Measurements from ENCODE around the gene SLC6A8. TPM values are rescaled to one million over a fixed set of nuclear protein-coding genes. Genes with fewer than 3 reads are reported as not detected.
A peak's percentile ranks its signal among the peaks of the same experiment; 100 is the strongest.
"Not testable (repeated sequence)": the region's sequence is repeated elsewhere in the genome, so short reads cannot be mapped to it uniquely, and the experiment has no call there.

Gene SLC6A8
- total RNA-seq, 1 donor from 2014 or later: 94.1 TPM

DNA sequence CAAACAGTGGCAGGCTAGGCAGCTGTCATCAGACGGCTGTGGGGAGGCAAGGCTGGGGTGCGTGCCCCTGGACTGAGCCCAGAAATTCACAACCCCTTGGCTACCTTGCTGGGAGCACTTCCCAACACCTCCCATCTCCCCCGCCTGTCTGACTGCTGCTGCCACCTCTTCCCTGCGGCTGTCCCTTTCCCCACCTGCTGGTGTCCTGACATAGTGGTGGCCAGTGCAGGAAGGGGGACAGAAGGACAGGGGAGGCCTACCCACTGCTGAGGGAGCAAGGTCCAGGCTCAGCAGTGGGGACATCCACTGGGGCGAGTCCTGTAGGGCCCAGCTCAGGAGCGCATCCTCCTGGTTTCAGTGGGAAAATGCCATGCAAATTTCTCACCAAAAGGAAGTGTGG lies 40.4 kb downstream of the SLC6A8 start:
- no peaks in the 10 kb centered on the region for H3F3A ChIP-seq (ENCODE audit: low read depth)
- peaks cover 6% of the 10 kb centered on the region for H3K79me2 ChIP-seq (ENCODE audit: low read depth)
- no peak overlapping the region for H3K4me3 ChIP-seq
- Mint-ChIP-seq H3K9me3 (peaks cover 25% of the 10 kb centered on the region), H3K36me3 (peaks cover 8% of the 10 kb centered on the region), H3K27ac (no peak overlapping the region), H3K4me3 (no peak overlapping the region), H3K4me1 (peaks cover 17% of the 10 kb centered on the region), H3K27me3 (ENCODE audit: insufficient read depth, low read depth) (peaks cover 2% of the 10 kb centered on the region)
- no peak overlapping the region for H2AFZ ChIP-seq (replicated peaks)
- H3K9me3 ChIP-seq (ENCODE audit: low read depth): no peaks in the 10 kb centered on the region
- H3K36me3 ChIP-seq: no peaks in the 10 kb centered on the region
- DNase-seq (ENCODE audit: low spot score): no peak
- no peak overlapping the region for H3K4me2 ChIP-seq
- H3K9ac ChIP-seq: no peak overlapping the region
- peaks cover 4% of the 10 kb centered on the region for H3K4me1 ChIP-seq
- no peak overlapping the region for H3K27ac ChIP-seq
- no peaks in the 10 kb centered on the region for H3K27me3 ChIP-seq
- peaks cover 36% of the 10 kb centered on the region for H4K20me1 ChIP-seq (ENCODE audit: low read depth)
- no peak for TF ChIP-seq EZH2phosphoT487 (IDR thresholded peaks at IDR 0.05)
- TF ChIP-seq CTCF (IDR thresholded peaks at IDR 0.05): no peak
- no peak for TF ChIP-seq EZH2 (IDR thresholded peaks at IDR 0.05)

DNA sequence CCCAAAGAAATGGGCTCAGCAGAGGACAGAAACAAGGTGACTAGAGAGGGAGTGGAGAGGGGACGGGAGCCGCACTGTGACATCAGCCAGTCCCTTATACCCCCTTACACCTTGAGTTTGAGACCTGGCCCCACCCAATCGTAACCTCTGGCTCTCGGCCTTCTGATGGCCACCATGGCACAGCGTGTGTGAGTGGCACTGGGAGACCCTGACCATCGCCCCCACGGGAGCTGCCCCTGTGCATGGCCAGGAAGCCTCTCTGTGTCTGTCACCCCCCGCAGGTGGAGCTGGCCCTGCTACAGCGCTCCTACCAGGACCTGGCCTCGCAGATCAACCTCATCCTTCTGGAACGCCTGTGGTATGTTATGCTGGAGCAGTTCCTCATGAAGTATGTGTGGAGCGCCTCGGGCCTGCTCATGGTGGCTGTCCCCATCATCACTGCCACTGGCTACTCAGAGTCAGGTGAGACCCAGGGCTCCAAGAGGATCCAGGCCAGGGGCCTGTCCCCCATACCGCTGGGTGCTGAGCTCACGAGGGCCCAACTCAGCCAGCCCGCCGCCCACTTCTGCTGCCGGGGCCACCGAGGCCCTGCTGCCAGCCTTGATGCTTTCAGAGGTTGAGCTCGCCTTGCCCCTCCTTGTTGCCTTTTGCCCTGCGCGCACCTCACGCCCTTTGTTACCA lies 41.4 kb downstream of the SLC6A8 start:
- no peaks in the 10 kb centered on the region for H3K79me2 ChIP-seq (ENCODE audit: low read depth)
- DNase-seq (ENCODE audit: low spot score): no peak
- peaks cover 4% of the 10 kb centered on the region for H3K4me1 ChIP-seq
- no peaks in the 10 kb centered on the region for H3K36me3 ChIP-seq
- H3F3A ChIP-seq (ENCODE audit: low read depth): no peaks in the 10 kb centered on the region
- H3K27me3 ChIP-seq: no peaks in the 10 kb centered on the region
- H3K4me2 ChIP-seq: no peak overlapping the region
- peaks cover 27% of the 10 kb centered on the region for H3K9me3 Mint-ChIP-seq
- H3K9ac ChIP-seq: no peak overlapping the region
- H4K20me1 ChIP-seq (ENCODE audit: low read depth): peaks cover 31% of the 10 kb centered on the region
- no peak for TF ChIP-seq CTCF (IDR thresholded peaks at IDR 0.05)
- no peak for TF ChIP-seq EZH2phosphoT487 (IDR thresholded peaks at IDR 0.05)
- TF ChIP-seq EZH2 (IDR thresholded peaks at IDR 0.05): no peak
- peak overlapping the region; percentile 24 for H3K4me3 Mint-ChIP-seq
- H3K27me3 Mint-ChIP-seq (ENCODE audit: insufficient read depth, low read depth): peaks cover 3% of the 10 kb centered on the region
- H3K9me3 ChIP-seq (ENCODE audit: low read depth): no peaks in the 10 kb centered on the region
- peaks cover 17% of the 10 kb centered on the region for H3K4me1 Mint-ChIP-seq
- H3K27ac Mint-ChIP-seq: peak overlapping the region; percentile 37
- H3K27ac ChIP-seq: no peak overlapping the region
- no peak overlapping the region for H3K4me3 ChIP-seq
- peaks cover 8% of the 10 kb centered on the region for H3K36me3 Mint-ChIP-seq
- no peak overlapping the region for H2AFZ ChIP-seq (replicated peaks)

DNA sequence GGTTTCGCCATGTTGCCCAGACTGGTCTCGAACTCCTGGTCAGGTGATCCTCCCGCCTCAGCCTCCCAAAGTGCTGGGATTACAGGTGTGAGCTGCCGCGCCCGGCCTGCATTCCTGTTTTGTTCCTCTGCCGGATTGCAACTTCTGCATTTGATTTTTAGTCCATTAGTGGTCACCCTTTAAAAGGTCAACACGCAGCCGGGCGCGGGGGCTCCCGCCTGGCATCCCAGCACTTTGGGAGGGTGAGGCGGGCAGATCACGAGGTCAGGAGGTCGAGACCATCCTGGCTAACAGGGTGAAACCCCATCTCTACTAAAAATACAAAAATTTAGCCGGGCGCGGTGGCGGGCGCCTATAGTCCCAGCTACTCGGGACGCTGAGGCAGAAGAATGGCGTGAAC lies 42.4 kb downstream of the SLC6A8 start:
- not testable (repeated sequence) for H3K4me3 Mint-ChIP-seq; H3K27ac Mint-ChIP-seq; H3K9me3 ChIP-seq (ENCODE audit: low read depth); H3K27ac ChIP-seq; H3K4me2 ChIP-seq; H3K4me1 ChIP-seq; H3K36me3 ChIP-seq; H2AFZ ChIP-seq (replicated peaks); H3K4me3 ChIP-seq; DNase-seq (ENCODE audit: low spot score); H3F3A ChIP-seq (ENCODE audit: low read depth); H3K27me3 ChIP-seq; H3K27me3 Mint-ChIP-seq (ENCODE audit: insufficient read depth, low read depth); H3K9ac ChIP-seq; H3K79me2 ChIP-seq (ENCODE audit: low read depth)
- H4K20me1 ChIP-seq (ENCODE audit: low read depth): peaks cover 26% of the 10 kb centered on the region
- Mint-ChIP-seq H3K36me3 (peaks cover 13% of the 10 kb centered on the region), H3K9me3 (peaks cover 34% of the 10 kb centered on the region), H3K4me1 (peaks cover 17% of the 10 kb centered on the region)

- Histone ChIP-seq H3K4me1 (peaks cover 4% of the 10 kb centered on the region), H3K27me3 (no peaks in the 10 kb centered on the region), H3K9me3 (ENCODE audit: low read depth) (no peaks in the 10 kb centered on the region), H3K4me3 (no peak overlapping the region), H3K79me2 (ENCODE audit: low read depth) (no peaks in the 10 kb centered on the region), H2AFZ (replicated peaks) (no peak overlapping the region), H3K4me2 (no peak overlapping the region), H4K20me1 (ENCODE audit: low read depth) (peaks cover 14% of the 10 kb centered on the region), H3K27ac (no peak overlapping the region), H3F3A (ENCODE audit: low read depth) (no peaks in the 10 kb centered on the region), H3K36me3 (no peaks in the 10 kb centered on the region), H3K9ac (no peak overlapping the region)
- Mint-ChIP-seq H3K27ac (no peak overlapping the region), H3K4me3 (no peak overlapping the region), H3K27me3 (ENCODE audit: insufficient read depth, low read depth) (peaks cover 3% of the 10 kb centered on the region), H3K36me3 (peaks cover 18% of the 10 kb centered on the region), H3K9me3 (peaks cover 40% of the 10 kb centered on the region), H3K4me1 (peaks cover 18% of the 10 kb centered on the region)
- no peak for DNase-seq (ENCODE audit: low spot score)
- TF ChIP-seq EZH2phosphoT487 (IDR thresholded peaks at IDR 0.05): no peak
- no peak for TF ChIP-seq EZH2 (IDR thresholded peaks at IDR 0.05)
- TF ChIP-seq CTCF (IDR thresholded peaks at IDR 0.05): no peak
Measured at GRCh38 chrX:153731117-153731844, 43.6 kb downstream of the SLC6A8 start.

Measured in neural progenitor cell (in vitro differentiated cells).